GM12874 (cell line): Measurements from ENCODE around the gene TOR2A.

ENCODE experiments used
- CTCF ChIP-seq: IDR thresholded peaks from 2 replicates; pipeline ENCODE4 v1.5.1; 2011; ENCODE audit warnings: low read depth, mild to moderate bottlenecking, control low read depth, low read length, moderate library complexity; ENCODE audit not compliant: insufficient read depth

TOR2A gene

GRCh38 chr9:127698985-127699670, 36.0 kb downstream of the TOR2A start:
- no peak for TF ChIP-seq CTCF

GRCh38 chr9:127698386-127698785, 36.7 kb downstream of the TOR2A start:
- TF ChIP-seq CTCF: no peak

GRCh38 chr9:127697575-127697974, 37.5 kb downstream of the TOR2A start:
- TF ChIP-seq CTCF: no peak

GRCh38 chr9:127694890-127695720, 40.0 kb downstream of the TOR2A start:
- TF ChIP-seq CTCF: no peak

GRCh38 chr9:127693697-127694096, 41.4 kb downstream of the TOR2A start:
- TF ChIP-seq CTCF: no peak

- no peak for TF ChIP-seq CTCF
Observed at GRCh38 chr9:127693143-127693542, 42.0 kb downstream of the TOR2A start.

- no peak for TF ChIP-seq CTCF
Observed at GRCh38 chr9:127692071-127692470, 43.0 kb downstream of the TOR2A start.
